Activated T-cell treated with anti-CD3 and anti-CD28 coated beads, Interleukin-2, amount 50 U/mL, for 72 hours (primary cell): ENCODE results near the gene DLL1. TPM values are rescaled to one million over a fixed set of nuclear protein-coding genes. Genes with fewer than 3 reads are reported as not detected.

Experiments
- ATAC-seq, 2 donors: fragments of 150-1000 bp; cut with Tn5 transposase; replicated peaks in 1 of 2; 2 replicates each; pipeline ENCODE4 v1.10.0; 2021; ENCODE audit warnings: moderate library complexity in 2 of 2, mild to moderate bottlenecking in 1 of 2
- DNase-seq, 2 donors: peaks; one replicate each; pipeline ENCODE4 v3.0.0; 2021 to 2022; ENCODE audit warnings: mixed read lengths in 1 of 2
- H3K27ac Mint-ChIP-seq: one replicate; pipeline ENCODE4 v1.8.0; 2022; ENCODE audit warnings: mild to moderate bottlenecking, moderate library complexity, mixed read lengths
- H3K27me3 Mint-ChIP-seq: one replicate; pipeline ENCODE4 v1.8.0; 2022; ENCODE audit warnings: low read depth, mixed read lengths
- H3K36me3 Mint-ChIP-seq, 2 donors: one replicate each; pipeline ENCODE4 v1.8.0; 2022; ENCODE audit warnings: mixed read lengths in 2 of 2, mild to moderate bottlenecking in 1 of 2; ENCODE audit not compliant: insufficient read depth in 2 of 2
- H3K4me1 Mint-ChIP-seq: one replicate; pipeline ENCODE4 v1.8.0; 2022; ENCODE audit warnings: low read depth, mixed read lengths
- H3K4me3 Mint-ChIP-seq, 2 donors: one replicate each; pipeline ENCODE4 v1.8.0; 2022; ENCODE audit warnings: mild to moderate bottlenecking in 2 of 2, mixed read lengths in 2 of 2, moderate library complexity in 2 of 2
- H3K9me3 Mint-ChIP-seq, 2 donors: one replicate each; pipeline ENCODE4 v1.8.0; 2022; ENCODE audit warnings: mixed read lengths in 2 of 2
- total RNA-seq, 2 donors: library from RNA; stranded (reverse); gene quantifications; one replicate each; pipeline ENCODE4 v1.2.3, GENCODE V29; 2022

Gene DLL1
- total RNA-seq, 2 donors from 2014 or later, result 1.7 to 2.3 TPM

DNA sequence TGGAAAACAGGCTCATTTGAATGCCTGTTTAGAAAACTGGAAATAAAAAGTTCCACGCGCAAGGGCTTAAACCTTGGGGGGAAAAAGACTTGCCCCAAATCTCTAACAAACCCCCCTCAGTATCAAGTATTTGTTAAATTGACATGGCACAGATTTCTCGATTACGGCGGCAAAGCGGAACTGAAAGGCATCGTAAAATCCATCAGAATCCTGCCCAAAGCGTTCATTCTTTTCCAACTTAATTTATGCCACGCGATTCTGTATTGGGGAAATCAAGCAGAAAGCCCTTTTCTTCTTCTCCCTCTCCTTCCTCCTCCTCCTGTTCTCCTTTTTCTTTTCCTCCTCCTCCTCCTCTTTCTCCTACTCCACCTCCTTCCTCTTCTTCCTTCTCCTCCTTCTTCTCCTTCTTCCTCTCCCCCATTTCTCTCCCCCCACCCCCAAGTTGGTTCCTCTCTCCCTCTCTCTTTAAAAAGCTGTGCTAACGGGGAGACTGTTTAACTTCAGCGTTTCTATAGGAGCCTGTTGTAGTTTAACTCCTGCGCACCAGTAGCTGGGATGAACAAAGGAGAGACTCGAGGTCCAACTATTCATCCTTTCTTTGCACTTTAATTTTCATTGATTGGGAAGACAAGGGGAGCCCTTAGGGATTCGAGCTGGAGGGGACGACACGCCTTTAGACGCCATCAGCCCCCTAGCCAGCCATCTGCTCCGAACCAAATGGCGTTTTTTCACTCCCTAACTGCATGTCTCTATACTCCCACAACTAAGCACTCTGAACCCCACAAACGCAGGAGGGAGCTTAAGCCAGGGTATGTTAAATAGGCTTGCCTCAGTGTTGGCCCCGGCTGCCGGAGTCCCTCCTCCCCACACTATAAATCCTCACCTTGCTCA is 2.7 kb upstream of the DLL1 start:
- DNase-seq (no peak), ATAC-seq (no peak)
- Mint-ChIP-seq H3K4me1 (peaks cover 47% of the 10 kb centered on the region), H3K4me3 (peak overlapping the region; percentile 78 to 93), H3K9me3 (no peaks in the 10 kb centered on the region), H3K27ac (no peak overlapping the region), H3K36me3 (peaks cover 4 to 9% of the 10 kb centered on the region in 2 donors), H3K27me3 (peaks cover 61% of the 10 kb centered on the region)

DNA sequence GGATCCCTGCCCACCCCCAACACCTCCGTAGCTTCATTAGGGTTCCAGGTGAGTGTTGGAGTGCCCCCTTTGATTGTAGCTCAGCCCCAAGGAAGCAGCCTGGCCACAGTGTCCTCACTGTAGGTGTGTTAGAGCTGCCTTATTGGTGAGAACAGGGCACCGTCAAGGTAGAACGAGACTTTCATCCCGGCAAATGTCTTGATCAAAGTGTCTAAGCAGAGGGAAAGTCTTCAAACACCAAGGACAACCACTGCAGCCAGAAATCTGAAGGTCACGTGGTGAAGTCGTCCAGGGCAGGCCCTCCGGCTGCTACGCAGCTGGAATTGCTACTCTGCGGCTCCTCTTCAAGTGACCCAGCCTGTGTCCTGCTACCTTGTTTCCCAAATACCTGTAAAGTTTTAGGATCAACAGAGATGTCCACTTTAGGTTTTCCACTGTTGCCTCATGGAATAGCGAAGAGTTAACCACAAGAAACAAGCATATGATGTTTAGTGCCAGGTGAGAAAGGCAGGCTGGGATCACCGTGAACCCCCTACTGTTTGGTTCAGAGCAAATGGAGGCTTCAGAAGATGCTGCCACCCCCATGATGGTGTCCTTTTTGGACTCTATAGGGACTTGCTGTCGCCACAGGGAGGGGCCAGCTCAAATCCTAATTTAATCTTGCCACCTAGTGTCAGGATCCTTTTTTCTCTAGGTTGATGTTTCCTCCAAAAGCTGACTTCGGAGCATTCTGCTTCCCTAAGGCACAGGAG is 1.7 kb upstream of the DLL1 start:
- no peak for ATAC-seq
- H3K27me3 Mint-ChIP-seq, result peaks cover 59% of the 10 kb centered on the region
- peaks cover 5 to 10% of the 10 kb centered on the region in 2 donors for H3K36me3 Mint-ChIP-seq
- no peak overlapping the region for H3K27ac Mint-ChIP-seq
- peaks cover 51% of the 10 kb centered on the region for H3K4me1 Mint-ChIP-seq
- H3K4me3 Mint-ChIP-seq, result peak overlapping the region; percentile 93 to 95
- no peak for DNase-seq
- H3K9me3 Mint-ChIP-seq, result no peaks in the 10 kb centered on the region

DNA sequence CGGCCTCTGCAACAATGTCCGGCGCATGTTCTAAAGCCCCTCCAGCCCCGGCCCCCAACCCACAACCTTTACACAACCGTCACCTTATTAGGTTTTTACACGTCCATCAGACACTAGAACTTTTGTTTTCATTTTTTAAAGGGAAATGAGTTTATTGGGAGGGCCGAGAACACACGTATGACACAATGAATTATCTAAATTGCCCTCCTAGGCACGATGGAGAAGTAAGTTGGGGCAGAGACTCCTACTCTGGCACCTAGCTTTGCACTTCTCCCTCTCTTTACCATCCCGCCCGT is 1.2 kb upstream of the DLL1 start:
- H3K9me3 Mint-ChIP-seq, result no peaks in the 10 kb centered on the region
- peak overlapping the region; percentile 93 to 95 for H3K4me3 Mint-ChIP-seq
- H3K36me3 Mint-ChIP-seq, result peaks cover 5 to 10% of the 10 kb centered on the region in 2 donors
- H3K27ac Mint-ChIP-seq, result no peak overlapping the region
- peaks cover 54% of the 10 kb centered on the region for H3K27me3 Mint-ChIP-seq
- peaks cover 51% of the 10 kb centered on the region for H3K4me1 Mint-ChIP-seq
- ATAC-seq, result no peak
- no peak for DNase-seq

DNA sequence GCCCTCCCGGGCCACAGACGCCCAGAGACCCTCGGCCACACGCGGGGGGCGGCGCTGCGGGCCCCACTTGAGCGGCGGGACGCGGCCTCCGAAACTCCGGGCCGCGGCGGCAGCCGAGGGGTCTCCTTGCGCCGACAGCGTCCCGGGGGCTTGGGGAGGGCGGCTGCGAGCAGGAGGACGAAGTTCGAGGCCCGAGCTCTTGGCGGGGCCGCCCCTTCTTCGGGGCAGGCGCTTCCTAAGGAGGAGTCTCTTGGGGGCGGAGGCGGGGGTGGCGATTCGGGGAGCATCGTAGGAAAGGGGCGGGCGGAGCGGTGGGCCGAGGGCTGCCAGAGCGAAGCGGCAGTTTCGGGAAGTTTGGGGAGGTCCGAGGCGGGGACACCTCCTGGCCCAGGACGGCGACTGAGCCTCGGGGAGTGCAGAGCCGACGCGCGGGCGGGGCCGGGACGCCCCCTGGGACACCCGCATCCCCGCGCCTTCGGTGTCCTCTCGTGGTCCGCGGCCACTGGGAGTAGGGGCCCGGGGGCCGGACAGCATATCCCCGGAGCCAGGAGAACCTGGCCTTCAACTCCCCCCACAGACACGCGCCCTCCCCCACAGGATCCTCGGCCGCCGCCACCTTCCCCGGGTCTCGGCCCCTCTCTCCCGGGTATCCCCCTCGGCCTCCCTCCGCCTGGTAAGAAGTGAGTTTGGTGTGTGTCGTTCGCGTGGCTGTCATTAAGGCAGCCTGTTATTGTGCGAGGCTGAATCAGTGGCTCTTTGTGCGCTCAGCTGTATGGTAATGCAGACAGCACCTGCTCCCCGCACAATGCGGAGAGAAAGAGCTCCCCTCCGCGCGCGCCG is 613 bp upstream of the DLL1 start:
- Mint-ChIP-seq H3K4me3 (peak overlapping the region; percentile 93 to 95), H3K36me3 (peaks cover 5 to 10% of the 10 kb centered on the region in 2 donors), H3K27ac (peak overlapping the region; percentile 12), H3K9me3 (no peaks in the 10 kb centered on the region), H3K4me1 (peaks cover 51% of the 10 kb centered on the region), H3K27me3 (peaks cover 57% of the 10 kb centered on the region)
- ATAC-seq (peak; percentile 53 to 70), DNase-seq (peak; percentile 51 to 59)

DNA sequence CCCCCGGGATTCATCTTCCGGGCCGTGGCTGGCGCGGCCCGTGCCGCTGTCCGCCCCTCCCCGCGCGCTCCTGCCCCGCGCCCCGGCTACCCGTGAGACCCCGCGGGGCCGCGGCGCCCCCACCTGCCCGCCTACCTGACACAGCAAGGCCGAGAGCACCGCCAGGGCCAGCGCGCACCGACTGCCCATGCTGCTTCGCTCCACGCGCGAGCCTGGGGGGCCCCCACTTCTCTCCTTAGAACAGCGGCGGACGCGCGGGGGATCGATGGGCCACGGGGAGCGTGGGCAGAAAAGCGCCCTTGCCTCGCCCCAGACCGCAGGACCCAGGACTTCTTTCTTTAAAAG is 955 bp downstream of the DLL1 start:
- peaks cover 54% of the 10 kb centered on the region for H3K27me3 Mint-ChIP-seq
- H3K4me3 Mint-ChIP-seq, result peak overlapping the region; percentile 93 to 95
- peak in 1 of 2 donors; percentile 2 for ATAC-seq
- no peak overlapping the region for H3K27ac Mint-ChIP-seq
- peaks cover 46% of the 10 kb centered on the region for H3K4me1 Mint-ChIP-seq
- DNase-seq, result peak in 1 of 2 donors; percentile 38
- H3K36me3 Mint-ChIP-seq, result peaks cover 5 to 10% of the 10 kb centered on the region in 2 donors
- H3K9me3 Mint-ChIP-seq, result no peaks in the 10 kb centered on the region

DNA sequence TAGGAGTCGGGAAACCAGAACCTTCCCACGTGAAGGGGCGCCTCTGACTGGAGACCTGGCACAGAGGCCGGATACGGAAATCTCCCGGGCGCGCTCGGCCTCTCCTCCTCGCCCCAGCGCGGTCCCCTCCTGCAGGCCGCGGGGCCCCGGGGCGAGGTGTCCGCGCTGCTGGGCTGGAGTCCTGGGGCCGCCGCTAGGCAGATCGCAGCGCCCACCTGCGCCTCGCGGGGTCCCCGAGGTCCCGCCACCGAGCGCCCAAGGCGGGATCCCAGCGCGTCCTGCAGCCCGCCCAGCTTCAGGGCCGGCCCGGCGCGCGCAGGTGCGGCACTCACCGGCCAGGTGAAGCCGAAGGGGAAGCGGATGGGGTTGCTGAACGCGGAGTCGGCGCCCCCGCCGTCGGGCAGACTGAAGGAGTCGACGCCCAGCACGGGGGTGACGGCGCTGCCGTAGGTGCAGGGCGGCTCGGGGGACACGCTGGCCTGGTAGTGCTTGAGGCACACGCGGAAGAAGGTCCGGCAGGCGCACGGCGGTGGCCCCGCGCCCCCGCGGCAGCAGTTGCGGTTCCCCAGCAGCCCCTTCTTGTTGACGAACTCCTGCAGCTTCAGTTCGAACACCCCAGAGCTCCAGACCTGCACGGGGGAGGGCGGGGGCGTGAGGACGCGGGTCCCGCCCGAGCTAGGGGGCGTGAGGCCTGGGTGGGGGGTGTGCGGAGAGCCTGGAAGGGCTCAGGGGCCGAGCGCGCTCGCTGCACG is 1.5 kb downstream of the DLL1 start:
- Mint-ChIP-seq H3K36me3 (peaks cover 5 to 10% of the 10 kb centered on the region in 2 donors), H3K4me3 (peak overlapping the region; percentile 74 to 82), H3K27ac (no peak overlapping the region), H3K9me3 (no peaks in the 10 kb centered on the region), H3K27me3 (peaks cover 49% of the 10 kb centered on the region), H3K4me1 (peaks cover 41% of the 10 kb centered on the region)
- peak; percentile 15 to 32 for ATAC-seq
- peak; percentile 27 to 31 for DNase-seq

DNA sequence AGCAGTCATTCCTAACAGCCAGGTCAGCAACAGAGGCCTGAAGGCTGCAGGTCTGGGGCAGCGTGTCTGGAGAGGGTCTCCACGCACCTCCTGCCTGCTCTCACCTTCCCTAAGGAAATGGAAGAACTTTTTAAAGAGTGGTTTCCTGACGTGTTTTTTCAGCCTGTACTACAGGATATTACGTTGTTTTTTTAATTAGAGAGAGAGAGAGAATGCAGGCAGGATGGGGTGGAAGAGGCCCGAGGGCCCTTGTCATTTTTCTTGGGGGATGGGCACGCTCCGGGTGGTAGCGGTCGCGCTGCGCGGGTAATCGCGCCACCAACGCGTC is 2.1 kb downstream of the DLL1 start:
- Mint-ChIP-seq H3K9me3 (no peaks in the 10 kb centered on the region), H3K4me3 (peak overlapping the region; percentile 74 to 82), H3K27me3 (peaks cover 43% of the 10 kb centered on the region), H3K27ac (peak overlapping the region; percentile 55), H3K4me1 (peaks cover 35% of the 10 kb centered on the region), H3K36me3 (peaks cover 5 to 10% of the 10 kb centered on the region in 2 donors)
- DNase-seq, result no peak
- no peak for ATAC-seq

DNA sequence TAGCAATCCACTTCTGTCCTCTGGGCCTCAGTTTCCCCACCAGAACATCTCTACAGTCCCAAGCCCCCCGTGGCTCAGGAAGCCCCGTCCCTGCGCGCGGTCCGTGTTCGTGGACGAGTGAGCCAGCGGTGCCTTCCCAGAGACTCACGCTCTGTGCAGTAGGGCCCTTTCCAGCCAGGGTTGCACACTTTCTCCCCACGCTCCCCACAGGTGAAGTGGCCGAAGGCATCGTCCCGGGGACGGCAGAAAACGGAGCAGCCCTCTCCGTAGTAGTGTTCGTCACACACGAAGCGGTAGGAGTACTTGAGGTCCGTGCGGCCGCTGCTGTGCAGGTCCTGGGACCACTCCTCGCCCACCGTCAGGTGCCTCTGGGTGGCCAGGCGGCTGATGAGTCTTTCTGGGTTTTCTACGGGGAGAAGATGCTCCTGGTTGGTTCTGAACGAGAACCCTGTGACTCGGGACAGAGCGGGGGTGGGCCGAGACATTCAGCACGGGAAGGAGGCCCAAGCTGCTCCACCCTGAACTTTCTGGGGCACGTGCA is 2.7 kb downstream of the DLL1 start:
- Mint-ChIP-seq H3K4me1 (peaks cover 29% of the 10 kb centered on the region), H3K27ac (no peak overlapping the region), H3K4me3 (peak overlapping the region; percentile 74 to 82), H3K9me3 (no peaks in the 10 kb centered on the region), H3K36me3 (peaks cover 5 to 10% of the 10 kb centered on the region in 2 donors), H3K27me3 (peaks cover 37% of the 10 kb centered on the region)
- DNase-seq (no peak), ATAC-seq (no peak)

DNA sequence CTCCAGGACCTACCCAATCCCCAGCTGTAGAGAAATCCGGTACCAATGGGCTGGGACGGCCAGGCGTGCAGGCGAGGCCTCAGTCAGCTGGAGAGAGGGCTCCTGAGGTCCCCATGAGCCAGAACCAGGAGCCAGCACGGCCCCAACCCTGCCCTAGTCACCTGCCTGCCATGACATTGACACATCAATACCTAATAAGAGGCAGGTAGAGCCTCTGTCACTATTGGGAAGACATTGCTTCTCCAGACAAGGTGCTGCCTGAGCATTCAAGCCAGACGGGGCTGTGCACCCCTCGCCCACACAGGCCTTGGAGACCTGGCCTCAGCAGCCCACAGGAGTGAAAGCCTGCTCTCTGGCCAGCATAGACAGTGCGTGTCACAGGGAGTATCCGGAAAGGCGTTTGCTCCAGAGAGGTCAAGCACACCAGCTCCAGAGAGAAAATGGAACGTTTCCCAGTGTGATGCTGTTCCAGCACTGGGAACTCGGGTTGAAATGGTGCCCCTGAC is 3.5 kb downstream of the DLL1 start:
- ATAC-seq (no peak), DNase-seq (no peak)
- Mint-ChIP-seq H3K4me1 (peaks cover 21% of the 10 kb centered on the region), H3K36me3 (peaks cover 5 to 10% of the 10 kb centered on the region in 2 donors), H3K9me3 (no peaks in the 10 kb centered on the region), H3K27me3 (peaks cover 29% of the 10 kb centered on the region), H3K4me3 (no peak overlapping the region), H3K27ac (no peak overlapping the region)

DNA sequence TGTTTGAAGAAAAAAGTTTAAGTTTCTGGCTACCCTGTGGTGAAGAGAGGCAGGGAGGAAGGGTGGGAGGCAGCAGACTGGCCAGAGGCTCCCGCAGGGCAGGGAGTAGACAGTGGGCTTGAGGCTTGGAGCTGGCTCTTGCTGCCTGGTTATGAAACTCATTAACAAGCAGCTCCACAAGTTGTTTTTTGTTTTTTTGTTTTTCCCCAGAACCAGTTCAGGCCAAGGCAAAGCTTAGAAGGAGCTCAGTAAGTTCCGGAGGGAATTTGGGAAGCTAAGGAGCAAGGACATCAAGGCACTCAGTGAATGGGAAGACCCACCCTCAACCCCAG is 4.0 kb downstream of the DLL1 start:
- peaks cover 16% of the 10 kb centered on the region for H3K4me1 Mint-ChIP-seq

DNA sequence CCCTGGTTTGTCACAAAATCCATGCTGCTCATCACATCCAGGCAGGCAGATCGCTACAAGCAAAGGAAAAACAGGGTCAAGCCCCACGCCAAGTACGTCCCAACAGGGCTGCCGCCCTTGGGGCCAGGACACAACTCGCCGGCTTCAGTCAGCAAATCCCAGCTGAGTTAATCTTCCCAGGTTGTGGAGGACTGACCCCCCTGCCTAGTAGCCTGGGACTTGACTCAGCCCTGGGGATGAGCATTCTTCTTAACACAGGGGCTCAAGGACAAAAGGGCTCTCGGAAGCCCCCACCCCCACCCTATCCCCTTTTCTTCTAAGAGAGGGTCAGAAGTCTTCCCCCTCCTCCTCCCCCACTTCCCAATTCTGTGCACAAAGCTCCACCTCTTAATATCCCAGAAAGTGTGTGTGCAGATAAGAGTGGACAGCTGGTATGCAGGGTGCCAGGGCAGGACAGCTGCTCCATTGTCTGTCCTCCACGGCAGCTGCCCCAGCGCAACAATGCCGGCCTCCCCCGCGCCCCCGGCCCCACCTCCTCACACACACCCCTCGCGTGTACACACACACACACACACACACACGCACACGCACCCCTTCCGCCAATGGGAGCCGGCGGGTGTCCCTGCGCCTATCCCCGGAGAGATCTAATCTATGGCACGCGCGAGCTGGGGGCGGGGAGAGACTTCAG is 4.5 kb downstream of the DLL1 start:
- no peak for ATAC-seq
- H3K4me3 Mint-ChIP-seq, result no peak overlapping the region
- H3K27ac Mint-ChIP-seq, result no peak overlapping the region
- H3K4me1 Mint-ChIP-seq, result peaks cover 12% of the 10 kb centered on the region
- no peaks in the 10 kb centered on the region for H3K9me3 Mint-ChIP-seq
- no peak for DNase-seq
- peaks cover 4 to 9% of the 10 kb centered on the region in 2 donors for H3K36me3 Mint-ChIP-seq
- H3K27me3 Mint-ChIP-seq, result peaks cover 19% of the 10 kb centered on the region

More for the DNA sequence above, 4.0 kb downstream of the DLL1 start:
- H3K27ac Mint-ChIP-seq, result no peak overlapping the region
- no peaks in the 10 kb centered on the region for H3K9me3 Mint-ChIP-seq
- ATAC-seq (no peak), DNase-seq (no peak)
- H3K36me3 Mint-ChIP-seq, result peaks cover 5 to 10% of the 10 kb centered on the region in 2 donors
- peaks cover 24% of the 10 kb centered on the region for H3K27me3 Mint-ChIP-seq
- H3K4me3 Mint-ChIP-seq, result no peak overlapping the region

DNA sequence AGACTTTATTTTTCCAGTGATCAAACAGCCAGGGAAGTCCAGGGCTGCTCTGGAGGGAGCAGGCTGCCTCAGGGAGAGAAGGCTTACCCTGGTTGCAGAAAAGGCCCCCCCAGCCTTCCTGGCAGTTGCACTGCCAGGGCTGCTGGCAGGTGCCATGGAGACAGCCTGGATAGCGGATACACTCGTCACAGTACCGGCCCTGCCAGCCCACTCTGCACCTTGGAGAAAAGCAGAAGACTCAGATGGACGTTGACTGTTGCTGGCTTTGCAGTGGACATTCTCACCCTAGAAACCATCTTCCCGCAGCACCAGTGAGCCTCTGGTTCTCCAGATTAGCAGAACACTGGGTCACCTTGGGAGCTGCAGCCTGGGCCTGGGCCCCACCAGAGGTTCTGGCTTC is 5.4 kb downstream of the DLL1 start:
- Mint-ChIP-seq H3K4me3 (no peak overlapping the region), H3K4me1 (peaks cover 12% of the 10 kb centered on the region), H3K27ac (no peak overlapping the region), H3K27me3 (peaks cover 19% of the 10 kb centered on the region), H3K9me3 (no peaks in the 10 kb centered on the region), H3K36me3 (peaks cover 4 to 9% of the 10 kb centered on the region in 2 donors)
- DNase-seq (no peak), ATAC-seq (no peak)
